Melanocyte of skin (primary cell): ENCODE data around the gene VSTM2B. TPM values are rescaled to one million over a fixed set of nuclear protein-coding genes. Genes with fewer than 3 reads are reported as not detected.

Experiments used
- total RNA-seq, 2 donors: library from RNA; depleted of rRNA; stranded (reverse); fragments of >200 nt; gene quantifications; 2 replicates each; pipeline ENCODE4 v1.2.3, GENCODE V29; 2012

VSTM2B gene
- total RNA-seq = not detected

GRCh38 chr19:29525901-29526729, at the start of gene VSTM2B:
Gene VSTM2B, plus strand, starts transcription at chr19:29525994. Its CDS starts 590 bp downstream, at chr19:29526584.

GRCh38 chr19:29605653-29606419, 80.0 kb downstream of the VSTM2B start, which contains the start of gene POP4:
Gene POP4, plus strand, starts transcription at chr19:29606283. Its CDS starts 36 bp downstream, at chr19:29606319.

Other genes starting within 250 kb of the VSTM2B start
- 100 to 1,000 TPM in 1 of 2 donors, 10 to 100 TPM in 1; 63.3 to 103 TPM for gene POP4, start 80.3 kb downstream of the VSTM2B start, total RNA-seq
- 10 to 100 TPM; 14.8 to 28.3 TPM for gene PLEKHF1, start 139.5 kb downstream of the VSTM2B start, total RNA-seq
- 100 to 1,000 TPM; 160 to 277 TPM for gene C19orf12, start 189.3 kb downstream of the VSTM2B start, total RNA-seq